HepG2 (cell line): ENCODE results near the gene CEP20. TPM values are rescaled to one million over a fixed set of nuclear protein-coding genes. Genes with fewer than 3 reads are reported as not detected.

Experiments
- ATAC-seq: fragments of 200-7000 bp; cut with Tn5 transposase; 3 replicates; pipeline ENCODE4 v1.9.1; 2020; ENCODE audit warnings: mild to moderate bottlenecking, moderate library complexity
- BruUV-seq: library from RNA; stranded (reverse); fragments of 400-500 nt; replicated peaks from 2 replicates; lab custom pipeline; 2021; lab: Mats Ljungman, UMichigan
- CTCF ChIA-PET: fragments of 300-600 bp; formaldehyde crosslinking; extraction: SDS; loops from one replicate; lab custom pipeline; 2021; ENCODE audit warnings: low total read pairs, inconsistent platforms, low intra/inter-chr PET ratio; lab: Yijun Ruan, JAX
- POLR2A ChIA-PET: fragments of 350-600 bp; sonication (Branson Sonifier 250); formaldehyde crosslinking; loops from one replicate; lab custom pipeline; 2020; ENCODE audit warnings: antibody characterized with exemption, inconsistent platforms; lab: Yijun Ruan, JAX
- DNase-seq: peaks from one replicate; pipeline ENCODE4 v3.0.0-alpha.2; 2015; ENCODE audit warnings: low spot score
- FAIRE-seq: peaks from 3 replicates; lab custom pipeline; 2011; peaks lifted over from hg19 to GRCh38; lab: Jason Lieb, UNC
- H2AFZ ChIP-seq: one replicate; pipeline ENCODE4 v1.6.1; 2011; ENCODE audit warnings: low read length, inconsistent platforms
- H3K27ac ChIP-seq: fragments of 300-600 bp; 3 replicates; pipeline ENCODE4 v1.8.0; 2011; ENCODE audit warnings: mixed run types, mild to moderate bottlenecking, mixed read lengths, low read length, inconsistent platforms; ENCODE audit not compliant: insufficient read depth; ENCODE audit errors: extremely low read length
- H3K27me3 ChIP-seq, 2 experiments: fragments of 200-600 bp in 1 of 2; 2 replicates in 1 of 2; 3 replicates in 1 of 2; pipeline versions ENCODE4 v1.6.0 to v1.8.0; 2011; ENCODE audit warnings: low read length in 2 of 2, mild to moderate bottlenecking in 2 of 2, moderate library complexity in 2 of 2, inconsistent platforms in 1 of 2; ENCODE audit not compliant: insufficient read depth in 2 of 2, control insufficient read depth in 1 of 2
- H3K36me3 ChIP-seq, 2 experiments: fragments of 200-600 bp in 1 of 2; replicated peaks in 1 of 2; 2 replicates in 1 of 2; 3 replicates in 1 of 2; pipeline versions ENCODE4 v1.5.1 to v1.8.0; 2011; ENCODE audit warnings: low read length in 2 of 2, inconsistent platforms in 1 of 2; ENCODE audit not compliant: insufficient read depth in 2 of 2, control insufficient read depth in 1 of 2
- H3K4me1 ChIP-seq: 2 replicates; pipeline ENCODE4 v1.5.1; 2012; ENCODE audit warnings: low read length, inconsistent platforms; ENCODE audit not compliant: insufficient read depth
- H3K4me2 ChIP-seq: 2 replicates; pipeline ENCODE4 v1.6.0; 2011; ENCODE audit warnings: low read depth, low read length, inconsistent platforms
- H3K4me3 ChIP-seq, 3 experiments: fragments of 200-600 bp in 1 of 3; sonication (generic), shearing (Covaris generic) in 1 of 3; replicated peaks in 1 of 3; 2 replicates each; pipeline ENCODE4 v1.5.1; 2011 to 2016; ENCODE audit warnings: low read length in 3 of 3, inconsistent platforms in 2 of 3, low read depth in 2 of 3, mild to moderate bottlenecking in 2 of 3, control low read depth in 1 of 3, mixed read lengths in 1 of 3; ENCODE audit not compliant: insufficient read depth in 1 of 3
- H3K79me2 ChIP-seq: one replicate; pipeline ENCODE4 v1.6.1; 2011; ENCODE audit warnings: low read length, inconsistent platforms; ENCODE audit not compliant: insufficient read depth
- H3K9ac ChIP-seq: 2 replicates; pipeline ENCODE4 v1.6.0; 2011; ENCODE audit warnings: mild to moderate bottlenecking, low read depth, low read length, inconsistent platforms; ENCODE audit not compliant: insufficient read depth
- H3K9me3 ChIP-seq: 2 replicates; pipeline ENCODE4 v1.5.1; 2012; ENCODE audit warnings: mild to moderate bottlenecking, low read length
- H4K20me1 ChIP-seq: 2 replicates; pipeline ENCODE4 v1.6.0; 2011; ENCODE audit warnings: inconsistent platforms, mild to moderate bottlenecking, low read length, moderate library complexity; ENCODE audit not compliant: insufficient read depth
- CCDC6 ChIP-seq: sonication (generic); formaldehyde crosslinking; IDR thresholded peaks from 2 replicates; pipeline ENCODE4 v1.8.1; 2022; ENCODE audit warnings: mild to moderate bottlenecking, missing genetic modification reagents, moderate library complexity
- ETS1 ChIP-seq: sonication (generic); formaldehyde crosslinking; IDR thresholded peaks from 2 replicates; pipeline ENCODE4 v1.4.0; 2020; ENCODE audit warnings: missing genetic modification reagents
- FOXP4 ChIP-seq: sonication (generic); formaldehyde crosslinking; IDR thresholded peaks from 2 replicates; pipeline ENCODE4 v1.4.0; 2020; ENCODE audit warnings: missing genetic modification reagents
- MAZ ChIP-seq, 2 experiments: sonication (generic) in 1 of 2; formaldehyde crosslinking in 1 of 2; IDR thresholded peaks; 2 replicates each; pipeline versions ENCODE4 v1.5.0 to v1.6.1; 2012 to 2020; ENCODE audit warnings: low read depth in 2 of 2, mild to moderate bottlenecking in 2 of 2, borderline replicate concordance in 1 of 2, improper control_type of control experiment in 1 of 2, low read length in 1 of 2, missing genetic modification reagents in 1 of 2, moderate library complexity in 1 of 2
- RFX1 ChIP-seq: fragments of 450-650 bp; IDR thresholded peaks from 2 replicates; pipeline ENCODE4 v1.6.1; 2017
- THAP9 ChIP-seq: sonication (generic); formaldehyde crosslinking; IDR thresholded peaks from 2 replicates; pipeline ENCODE4; 2020; ENCODE audit warnings: missing genetic modification reagents, mild to moderate bottlenecking, borderline replicate concordance
- ZNF557 ChIP-seq: sonication (generic); formaldehyde crosslinking; IDR thresholded peaks from 2 replicates; pipeline ENCODE4 v1.4.0; 2020; ENCODE audit warnings: missing genetic modification reagents
- WGBS: methylation state at CpG from one replicate; pipeline ENCODE4 v1.1.6; 2017; ENCODE audit warnings: low lambda C conversion rate; 5-methylcytosine and 5-hydroxymethylcytosine counted together
- in situ Hi-C: cut with HindIII; loops from 2 replicates; pipeline ENCODE4 v1.10.0; 2017; ENCODE audit warnings: low pct_unique_long_range_greater_than_20kb; ENCODE audit not compliant: extremely low pct_ligation_motif_present
- intact Hi-C: fragments of 100-400 bp; cut with micrococcal nuclease; formaldehyde crosslinking; loops from one replicate; pipeline ENCODE4 v1.10.0; 2022; ENCODE audit not compliant: unreplicated experiment
- polyA plus RNA-seq, 8 experiments: library from polyadenylated mRNA; depleted of rRNA in 3 of 8; stranded (reverse) in 7 of 8; unstranded in 1 of 8; fragments of >200 nt; fragmentation: Illumina TruSeq in 4 of 8; extraction: Trizol in 4 of 8; gene quantifications; 2 replicates each; pipeline versions ENCODE4 v1.2.1 to v1.2.3, GENCODE V29; 2011 to 2016; ENCODE audit warnings: low read depth in 4 of 8, missing spikeins in 1 of 8, mixed read lengths in 1 of 8; ENCODE audit not compliant: insufficient read depth in 1 of 8
- total RNA-seq, 5 experiments: library from RNA; depleted of rRNA; stranded (reverse); fragments of >200 nt; fragmentation: Illumina TruSeq; extraction: Trizol; gene quantifications; 2 replicates each; pipeline ENCODE4 v1.2.3, GENCODE V29; 2016; ENCODE audit warnings: low read depth in 1 of 5

Gene CEP20
- total and polyA plus RNA-seq, 2 of the 13 experiments (the other 11 are each of a cell fraction or from before 2014, with no cell fraction given), result 53.0 to 54.1 TPM

- TF ChIP-seq ETS1 (CRISPR knock-in tag), result no peak
- no peak for TF ChIP-seq CCDC6 (CRISPR knock-in tag)
- TF ChIP-seq ZNF557, result no peak
- no peak for TF ChIP-seq THAP9
Observed at GRCh38 chr16:15835136-15835878, 53.1 kb downstream of the CEP20 start (continued).

GRCh38 chr16:15834502-15834901 is 53.9 kb downstream of the CEP20 start:
- BruUV-seq, result no TSS peak
- no peak overlapping the region for H2AFZ ChIP-seq
- H4K20me1 ChIP-seq, result no peaks in the 10 kb centered on the region
- CTCF ChIA-PET, result no interaction called here
- H3K9ac ChIP-seq, result no peak overlapping the region
- H3K36me3 ChIP-seq, result no peaks in the 10 kb centered on the region
- no peaks in the 10 kb centered on the region for H3K4me1 ChIP-seq
- H3K27ac ChIP-seq, result no peak overlapping the region
- TF ChIP-seq FOXP4 (CRISPR knock-in tag) (no peak), RFX1 (no peak), MAZ (IDR thresholded peaks at IDR 0.05; ENCODE audit: borderline replicate concordance, low read depth, low read length) (no peak), MAZ (CRISPR knock-in tag; IDR thresholded peaks at IDR 0.05; ENCODE audit: low read depth) (no peak)
- no peak for DNase-seq
- H3K27me3 ChIP-seq, result peaks cover 5 to 27% of the 10 kb centered on the region in 2 experiments; a peak in 3 of 5 replicates
- ATAC-seq, result no peak
- FAIRE-seq, result no peak
- POLR2A ChIA-PET, result no interaction called here
- no peaks in the 10 kb centered on the region for H3K79me2 ChIP-seq
- intact Hi-C loops (no loop called here), in situ Hi-C loops (no loop called here)
- H3K9me3 ChIP-seq, result no peaks in the 10 kb centered on the region
- WGBS, result 50% methylated on average over 4 of the region's 4 CpGs
- H3K4me3 ChIP-seq, result no peak overlapping the region
- no peak overlapping the region for H3K4me2 ChIP-seq
